UCSD-AML1 (cell line): ENCODE data around the gene PTPRD.

Experiments
- DNase-seq: peaks from one replicate; lab custom pipeline; 2025; ENCODE audit not compliant: unreplicated experiment; lab: John Stamatoyannopoulos, UW

PTPRD gene

DNA sequence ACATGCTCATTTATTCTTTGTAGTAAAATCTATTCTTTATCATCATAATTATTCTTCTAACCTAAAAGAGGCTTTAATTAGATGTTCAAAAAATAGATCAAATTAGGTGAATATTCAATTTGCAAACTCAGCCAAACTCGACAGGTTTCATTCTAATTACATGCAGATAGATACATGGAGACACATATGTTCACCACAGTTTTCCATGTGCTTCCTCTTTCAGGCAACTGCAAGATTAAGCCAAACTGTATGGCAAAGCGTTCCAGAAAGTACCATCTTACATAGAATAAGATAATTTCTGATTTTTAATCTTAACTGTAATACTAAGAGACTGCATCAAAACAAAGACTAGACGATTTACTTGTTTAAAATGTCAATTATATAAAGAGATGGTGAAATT lies 1944.6 kb downstream of the PTPRD start:
- DNase-seq = no peak

DNA sequence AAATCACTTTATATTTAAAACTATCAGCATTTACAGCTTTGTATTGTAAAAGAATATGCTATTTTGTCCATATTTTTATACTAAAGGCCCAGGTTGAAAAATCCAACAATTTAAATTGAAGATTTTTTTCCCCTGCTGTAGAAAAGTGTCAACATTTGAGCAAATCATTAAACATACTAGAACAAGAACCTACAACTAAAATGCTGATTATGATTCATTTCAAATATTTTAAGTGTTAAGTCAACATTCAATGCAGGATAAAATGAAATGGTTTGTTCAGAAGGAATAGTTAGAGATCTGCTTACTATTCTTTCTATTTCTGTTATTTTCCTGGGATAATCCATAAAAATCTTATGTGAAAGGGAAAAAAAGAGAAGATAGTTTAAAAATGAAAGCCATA lies 1946.7 kb downstream of the PTPRD start:
- no peak for DNase-seq

DNA sequence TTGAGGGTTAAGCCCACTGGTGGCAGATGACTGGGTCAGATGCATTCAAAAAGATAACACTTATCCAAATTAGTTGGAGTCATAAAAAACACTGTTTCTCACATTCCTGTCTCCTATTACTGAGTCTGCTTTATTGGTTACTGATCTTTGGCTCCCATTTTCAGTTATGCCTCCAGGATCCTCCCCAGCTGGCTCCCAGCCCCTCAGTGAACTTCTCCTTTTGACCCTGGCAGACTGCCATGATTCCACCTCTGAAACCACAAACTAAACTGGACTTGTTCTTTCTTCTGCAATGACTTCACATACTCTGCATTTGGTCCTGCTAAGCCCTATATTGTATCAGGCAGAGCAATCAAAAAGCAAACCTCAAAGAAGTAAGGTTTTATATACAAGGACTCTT lies 1952.4 kb downstream of the PTPRD start:
- DNase-seq = peak; percentile 22

DNA sequence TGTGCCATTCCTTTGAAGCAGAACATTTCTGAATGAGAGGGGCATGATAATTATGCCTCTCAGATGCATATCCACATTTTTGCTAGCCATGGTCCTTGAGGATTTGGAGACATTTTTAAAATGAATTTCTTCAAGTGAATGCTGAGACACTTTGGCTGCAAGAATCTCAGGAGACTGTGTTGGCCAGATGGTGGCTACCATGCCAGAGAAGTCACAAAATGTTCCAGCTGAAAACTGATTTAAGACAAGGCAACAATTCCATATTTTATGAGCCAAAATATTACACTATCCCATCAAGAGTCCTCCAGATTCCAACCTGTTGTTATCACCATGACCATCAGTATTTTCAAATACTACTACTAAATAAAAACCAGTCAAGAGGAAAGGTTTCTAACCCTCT lies 1953.7 kb downstream of the PTPRD start:
- no peak for DNase-seq

DNA sequence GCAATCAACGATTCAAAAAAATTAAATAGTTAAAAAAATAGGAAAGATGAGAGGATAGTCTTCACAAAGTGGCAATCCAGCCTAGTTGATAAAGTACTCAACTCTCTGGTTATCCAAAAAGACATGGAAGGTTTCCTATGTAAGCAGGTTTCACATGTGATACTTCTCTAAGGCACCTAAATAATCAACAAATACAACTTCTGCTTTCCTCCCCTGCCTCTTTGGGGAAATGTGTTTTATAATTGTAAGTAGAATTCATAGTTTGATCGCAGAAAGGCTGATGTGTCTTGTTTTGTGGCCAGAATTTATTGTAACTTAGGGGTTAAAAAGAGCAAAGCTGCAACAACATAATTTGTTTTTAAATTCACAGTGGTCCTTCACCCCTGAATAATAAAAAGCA lies 1957.7 kb downstream of the PTPRD start:
- no peak for DNase-seq

DNA sequence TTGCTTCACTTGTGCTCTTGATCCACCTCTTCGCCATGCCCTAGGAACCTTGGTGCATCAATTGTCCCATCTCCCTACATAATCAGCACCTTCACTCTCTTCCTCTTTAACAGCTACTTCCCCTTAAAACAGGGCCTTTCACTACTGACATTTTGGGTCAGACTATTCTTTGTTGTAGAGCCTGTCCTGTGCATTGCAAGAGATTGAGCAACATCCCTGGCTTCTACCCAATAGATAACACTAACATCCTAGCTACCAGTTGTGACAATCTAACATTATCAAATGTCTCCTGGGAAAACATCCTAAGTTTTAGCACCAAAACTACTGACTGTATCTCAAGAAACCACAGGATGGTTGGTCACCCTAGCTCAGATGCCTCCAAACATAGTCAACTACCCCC lies 1958.9 kb downstream of the PTPRD start:
- DNase-seq = no peak

DNA sequence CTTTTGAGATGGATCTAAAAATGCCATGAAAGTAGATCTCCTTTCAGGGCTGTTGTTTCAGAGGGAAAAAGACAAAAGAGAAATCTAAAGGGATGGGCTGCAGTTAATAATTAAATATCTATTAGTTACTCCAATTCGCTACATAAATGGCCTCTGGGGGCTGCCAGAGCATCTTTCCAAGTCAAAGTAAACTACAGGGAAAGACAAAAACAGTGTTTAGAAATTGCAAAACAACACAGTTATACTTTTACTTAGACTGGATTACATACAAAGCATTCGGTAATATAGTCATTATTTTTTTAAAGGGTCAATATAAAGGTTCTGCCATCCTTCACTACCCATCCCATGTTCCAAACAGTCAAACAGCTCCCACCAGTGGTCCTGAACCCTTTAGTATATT lies 1959.7 kb downstream of the PTPRD start:
- no peak for DNase-seq

DNA sequence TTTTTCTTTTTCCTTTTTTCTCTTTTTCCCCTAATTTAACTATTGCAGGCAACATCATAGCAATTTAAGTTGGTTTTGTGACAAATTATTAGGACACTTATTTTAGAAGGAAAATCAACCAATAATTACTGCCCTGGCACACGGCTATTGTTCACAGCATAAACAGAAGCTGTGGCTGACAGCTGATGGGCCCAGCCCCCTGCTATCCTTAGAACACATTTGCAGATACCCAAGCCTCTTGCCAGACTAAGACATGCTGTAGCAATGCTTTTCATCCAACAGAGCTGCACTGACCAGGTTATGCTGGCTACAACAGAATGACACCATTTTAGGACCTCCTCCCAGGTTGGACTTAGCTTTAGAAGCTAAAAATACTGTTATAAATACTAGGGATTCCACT lies 1960.5 kb downstream of the PTPRD start:
- no peak for DNase-seq

DNA sequence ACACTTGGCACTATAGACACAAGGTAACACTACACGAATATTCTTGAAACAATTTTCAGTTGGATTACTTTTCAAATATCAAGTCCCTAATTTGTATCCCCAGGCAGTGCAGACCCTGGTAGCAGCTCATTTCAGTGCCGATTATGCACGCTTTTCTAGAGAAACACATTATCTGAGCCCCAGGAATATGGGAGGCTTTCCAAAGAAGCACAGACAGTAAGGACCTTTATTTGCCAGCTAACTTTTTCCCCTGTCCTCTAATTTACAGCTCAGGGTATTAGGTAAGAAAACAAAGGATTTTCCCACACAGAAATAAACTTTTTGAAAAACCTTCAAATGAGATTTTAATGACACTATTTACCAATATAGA lies 1961.0 kb downstream of the PTPRD start:
- DNase-seq = no peak

DNA sequence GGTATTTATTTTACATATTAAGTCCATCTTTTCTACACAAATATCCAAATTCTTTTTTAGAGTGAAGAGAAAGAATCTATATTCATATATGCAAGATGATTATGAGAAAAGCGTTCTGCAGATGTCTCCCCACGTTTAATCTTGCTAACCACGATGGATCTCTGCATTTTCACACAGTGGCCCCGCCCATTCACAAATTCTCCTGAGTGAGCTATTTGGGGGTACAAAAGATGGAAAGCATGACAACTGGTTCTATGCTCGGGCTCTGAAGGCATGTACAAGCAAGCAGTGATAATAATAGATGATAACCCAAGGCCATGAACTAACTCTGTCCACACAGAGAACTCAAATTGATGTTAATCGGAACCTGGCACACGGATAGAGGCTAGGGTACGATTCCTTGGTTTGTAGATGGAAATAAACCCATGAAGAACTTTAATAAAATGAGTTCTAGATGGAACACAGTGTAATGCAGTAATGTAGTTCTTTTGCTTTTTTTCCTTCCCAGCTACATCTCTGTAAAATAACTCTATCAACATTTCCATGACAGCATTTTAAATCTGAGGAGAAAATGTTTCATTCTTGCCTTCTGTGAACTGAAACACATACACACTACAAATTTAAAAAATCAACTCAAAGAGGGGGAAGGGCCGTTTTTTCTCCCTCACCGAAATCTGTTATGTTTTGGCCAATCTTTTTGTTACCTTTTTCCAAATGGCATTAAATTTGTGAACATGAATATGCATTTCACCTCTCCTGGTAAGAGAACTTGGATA lies 1961.5 kb downstream of the PTPRD start:
- no peak for DNase-seq

DNA sequence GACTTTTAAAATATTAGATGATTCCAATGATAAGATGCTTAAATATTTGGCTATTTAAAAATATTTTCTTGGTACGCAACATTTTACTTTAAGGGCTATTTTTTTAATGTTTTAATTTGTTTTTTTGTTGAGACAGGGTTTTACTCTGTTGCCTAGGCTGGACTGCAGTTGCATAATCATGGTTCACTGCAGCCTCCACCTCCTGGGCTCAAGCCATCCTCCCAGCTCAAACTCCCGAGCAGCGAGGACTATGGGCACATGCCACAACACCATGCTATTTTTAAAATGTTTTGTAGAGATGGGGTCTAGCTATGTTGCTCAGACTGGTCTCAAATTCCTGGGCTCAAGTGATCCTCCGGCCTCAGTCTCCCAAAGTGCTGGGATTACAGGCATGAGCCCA lies 1963.0 kb downstream of the PTPRD start:
- no peak for DNase-seq

DNA sequence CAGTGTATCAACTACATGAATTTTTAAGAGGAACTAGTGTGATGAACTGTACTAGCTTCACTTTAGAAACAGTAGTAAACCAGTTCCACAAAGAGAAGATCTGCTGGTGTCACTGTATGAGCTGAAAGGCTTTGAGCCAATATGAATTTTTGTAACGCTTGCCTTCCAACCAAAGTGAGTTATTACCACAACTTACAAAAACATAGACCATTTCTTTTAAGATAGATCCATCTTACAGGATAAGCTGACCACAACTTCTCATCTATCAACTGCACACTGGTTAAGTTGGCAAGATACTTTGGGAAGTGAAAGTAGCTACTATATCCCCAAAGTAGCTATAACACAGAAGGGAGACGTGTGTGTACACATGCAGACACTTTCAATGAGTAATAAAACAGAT lies 1963.6 kb downstream of the PTPRD start:
- no peak for DNase-seq

DNA sequence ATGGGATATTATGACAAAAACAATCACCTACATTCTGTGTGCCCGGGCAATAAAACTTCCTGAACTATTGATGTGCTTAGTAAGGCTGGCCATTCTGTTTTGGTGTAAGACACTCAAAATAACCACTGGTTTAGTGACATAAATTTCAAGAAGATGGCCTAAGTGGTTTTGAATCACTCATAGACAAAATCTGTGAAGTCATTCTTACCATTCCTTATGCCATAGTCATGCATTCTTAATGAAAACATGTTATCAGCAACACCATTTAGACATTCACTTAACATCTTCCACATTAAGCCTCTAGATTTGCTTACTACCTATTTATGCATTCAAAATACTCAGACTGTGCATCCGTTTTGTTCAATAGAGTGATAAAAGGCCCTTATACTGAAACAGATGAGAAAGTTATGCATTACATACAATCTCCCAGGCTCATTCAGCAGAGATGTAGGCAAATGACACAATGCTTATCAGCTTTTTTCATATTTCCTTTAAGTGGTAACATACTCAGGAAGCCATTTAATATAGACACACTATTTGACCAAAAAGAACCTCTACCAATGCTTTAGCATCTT lies 1964.4 kb downstream of the PTPRD start:
- DNase-seq = no peak

DNA sequence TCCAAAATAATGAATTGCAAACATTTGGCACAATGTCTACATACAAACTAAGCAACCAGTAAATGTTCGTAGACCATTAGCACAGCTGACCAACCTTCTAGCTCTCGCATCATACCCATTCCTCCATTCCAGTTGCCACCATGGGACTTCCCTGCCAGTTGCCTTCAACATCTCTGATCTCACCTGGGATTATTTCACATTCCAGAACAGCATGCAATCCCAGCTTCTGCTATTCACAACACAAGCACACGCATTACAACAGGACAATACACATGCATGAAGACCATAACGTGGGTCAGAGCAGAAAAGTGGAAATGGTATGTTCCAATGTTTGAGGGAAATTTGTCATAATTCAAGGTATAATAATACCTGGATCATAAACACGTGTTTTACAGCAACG lies 1965.0 kb downstream of the PTPRD start:
- DNase-seq = no peak

DNA sequence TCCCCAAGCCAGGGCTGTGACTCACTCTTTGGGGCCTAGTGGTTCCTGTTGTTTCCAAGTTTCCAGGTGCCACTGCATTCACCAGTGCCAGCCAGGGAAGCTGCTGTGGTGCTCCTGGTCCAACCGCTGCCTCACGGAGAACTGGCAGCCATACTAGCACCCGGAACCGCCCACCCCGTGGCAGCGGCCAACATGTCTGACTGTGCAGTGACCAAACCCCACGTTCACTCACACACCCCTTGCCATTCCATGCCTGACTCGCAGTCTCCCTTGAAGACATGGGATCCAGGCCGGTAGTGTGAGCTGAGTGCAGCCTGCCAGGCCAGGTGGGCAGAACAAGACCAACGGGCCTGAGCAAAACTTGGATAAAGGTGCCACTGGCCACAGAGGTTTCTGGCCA lies 1968.2 kb downstream of the PTPRD start:
- DNase-seq = no peak

DNA sequence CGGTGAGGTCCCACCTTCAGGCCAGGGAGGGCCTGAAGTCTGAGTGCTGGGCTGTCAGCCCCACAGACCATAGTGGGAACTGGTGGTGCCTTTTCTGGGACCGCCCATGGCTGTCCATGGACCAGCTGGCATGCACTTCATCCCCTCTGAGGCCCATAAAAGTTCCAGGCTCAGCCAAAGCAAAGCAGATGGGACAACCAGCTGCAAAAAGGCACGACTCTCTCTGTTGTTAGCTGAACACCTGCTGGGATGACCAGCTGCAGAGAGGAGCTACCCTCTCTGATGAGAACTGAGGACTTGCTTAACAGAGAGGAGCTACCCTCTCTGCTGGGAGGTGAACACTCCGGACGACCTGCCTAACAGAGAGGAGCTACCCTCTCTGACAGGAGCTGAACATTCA lies 1968.9 kb downstream of the PTPRD start:
- DNase-seq = no peak

DNA sequence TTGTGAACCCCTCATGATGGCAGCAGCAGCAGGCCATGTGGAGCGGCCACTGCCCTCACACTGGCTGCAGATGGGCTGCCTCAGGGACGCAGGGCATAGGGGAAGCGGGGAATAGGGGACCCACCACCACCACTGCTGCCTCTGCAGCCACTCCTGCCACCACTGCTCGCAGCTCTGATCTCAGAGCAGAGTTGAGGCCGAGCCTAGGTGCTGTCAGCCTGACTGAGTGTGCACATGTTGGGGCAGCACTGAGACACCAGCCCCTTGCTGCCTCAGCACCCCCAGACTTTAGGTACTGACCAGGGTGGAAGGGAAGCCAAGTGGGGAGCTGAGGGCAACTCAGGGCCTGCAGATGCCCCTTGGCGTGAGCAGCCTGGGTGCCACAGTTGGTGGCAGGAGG lies 1969.3 kb downstream of the PTPRD start:
- no peak for DNase-seq

DNA sequence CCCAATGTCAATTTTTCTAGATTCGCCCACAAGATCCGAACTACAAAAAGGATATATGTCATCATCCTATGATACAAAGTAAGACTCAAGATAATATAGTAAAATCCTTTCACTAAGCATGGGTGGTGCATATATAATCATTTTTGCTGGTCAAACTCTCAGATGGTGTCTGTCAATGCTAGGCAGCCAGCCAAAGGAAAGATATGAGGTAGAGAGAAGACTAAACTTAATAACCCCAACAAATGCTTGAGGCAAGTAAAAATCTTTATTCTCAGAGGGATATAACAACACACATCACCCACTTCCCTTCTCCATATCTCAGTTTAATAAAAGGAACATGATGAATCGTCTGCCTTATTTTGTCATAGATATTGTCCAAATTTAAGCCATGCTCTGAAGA lies 1972.0 kb downstream of the PTPRD start:
- no peak for DNase-seq

DNA sequence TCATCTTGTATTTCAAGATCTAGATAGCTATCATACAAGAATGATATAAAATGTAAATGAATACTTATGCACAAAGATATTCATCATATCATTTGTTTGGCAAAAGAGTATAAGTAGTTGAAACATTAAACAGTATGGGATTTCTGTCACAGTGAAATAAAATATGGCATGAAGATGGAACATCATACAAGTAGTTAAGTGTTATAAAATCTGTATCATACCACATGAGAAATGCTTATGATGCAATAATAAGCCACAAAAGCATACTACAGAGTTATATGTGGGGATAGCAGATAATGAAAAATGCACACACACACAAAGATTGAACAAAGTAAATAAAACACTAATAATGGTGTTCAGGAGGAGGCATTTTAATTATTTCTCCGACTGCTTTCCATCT lies 1975.2 kb downstream of the PTPRD start:
- DNase-seq = no peak

DNA sequence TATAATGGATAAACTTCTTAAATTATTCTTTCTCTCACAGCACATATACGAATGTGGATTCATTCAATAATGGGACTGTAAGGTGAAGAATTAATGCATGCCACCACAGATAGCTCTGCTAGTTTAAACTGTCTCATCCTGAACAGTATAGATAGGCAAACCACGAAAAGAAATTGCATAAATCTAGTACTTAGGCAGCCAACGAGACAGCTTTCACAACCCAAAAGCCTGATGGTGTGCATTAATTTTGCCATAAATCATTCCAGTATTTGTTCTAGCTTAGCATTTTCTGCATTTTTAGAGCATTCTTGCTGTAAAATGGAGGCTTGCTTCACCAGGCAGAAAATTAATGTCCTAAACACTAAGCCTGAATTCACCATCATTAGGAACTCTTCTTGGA lies 1979.0 kb downstream of the PTPRD start:
- DNase-seq = no peak

DNA sequence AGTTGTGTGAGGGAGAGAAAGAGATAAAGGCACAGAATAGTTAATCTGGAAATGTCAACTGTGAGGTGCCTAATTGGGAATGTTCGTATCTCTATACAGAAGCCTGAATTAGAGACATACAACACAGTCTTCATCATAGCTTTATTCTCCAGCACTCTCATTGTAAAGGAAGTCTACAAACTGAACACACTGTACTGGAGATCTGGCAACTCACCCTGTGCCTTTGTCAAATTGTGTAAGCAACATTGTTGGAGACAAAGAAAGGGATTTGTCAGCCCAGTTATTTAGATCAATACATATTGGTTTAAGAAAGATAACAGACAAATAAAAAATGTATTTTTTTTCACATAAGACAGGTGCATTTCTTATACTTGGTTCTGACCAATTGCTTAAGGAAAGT lies 1980.3 kb downstream of the PTPRD start:
- DNase-seq = no peak

DNA sequence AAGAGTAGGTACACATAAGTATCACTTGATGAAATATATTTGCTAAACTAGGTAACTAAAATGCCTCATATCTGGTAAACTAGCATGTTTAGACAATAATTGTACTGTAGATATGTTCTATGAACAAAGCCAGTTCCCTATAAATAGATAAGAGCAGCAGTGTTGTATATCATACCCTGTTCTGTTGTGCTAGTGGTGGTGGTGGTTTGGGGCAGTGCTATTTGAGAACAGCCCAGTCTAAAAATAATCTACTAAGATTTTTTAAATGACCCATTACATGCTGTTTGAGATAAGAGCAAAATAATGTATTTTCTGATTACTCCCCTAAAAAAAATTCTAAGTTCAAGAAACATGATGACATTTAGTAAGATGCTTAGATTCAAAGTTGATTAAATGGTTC lies 1984.0 kb downstream of the PTPRD start:
- no peak for DNase-seq

DNA sequence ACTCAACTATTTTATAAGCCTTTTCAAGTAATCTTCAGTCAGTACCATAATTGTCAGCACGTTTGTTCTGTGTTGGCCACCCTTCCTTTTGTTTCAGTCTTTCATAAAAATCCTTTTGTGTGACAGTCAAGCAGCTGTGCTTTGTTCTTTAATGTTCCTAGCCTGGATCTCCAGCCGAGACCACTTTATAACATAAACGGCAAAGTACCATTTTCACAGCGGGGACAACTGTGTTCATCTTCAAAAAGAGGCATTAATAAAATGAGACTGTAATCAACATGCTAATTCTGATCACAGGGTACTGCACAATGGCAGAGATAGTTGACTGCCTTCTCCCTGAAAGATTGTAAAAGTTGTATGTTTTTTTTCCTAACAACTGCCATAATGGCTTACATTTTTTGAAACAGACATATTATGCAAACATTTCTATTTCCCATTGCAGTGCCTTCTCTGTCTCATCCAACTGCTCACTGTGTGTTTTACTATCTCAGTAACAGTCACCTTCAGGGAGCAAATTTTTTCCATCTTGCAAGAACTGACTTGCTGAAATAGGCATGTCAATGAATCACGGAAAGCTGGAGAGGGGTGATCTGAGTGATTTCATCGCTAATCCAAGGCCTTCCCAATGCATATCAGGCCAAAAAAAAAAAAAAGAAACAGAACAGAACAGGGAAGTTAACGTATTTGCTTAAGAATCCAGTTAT lies 1984.7 kb downstream of the PTPRD start:
- no peak for DNase-seq
